HL-60 (cell line): ENCODE data around the gene FRAS1.

Source experiments
- DNase-seq, 2 experiments: peaks; one replicate each; pipeline ENCODE4 v3.0.0-alpha.2; 2010 to 2020; ENCODE audit warnings: low read depth in 1 of 2, low spot score in 1 of 2
- H3K27ac ChIP-seq: fragments of 250-450 bp; sonication (Bioruptor Pico); replicated peaks from 2 replicates; pipeline ENCODE4 v1.5.1; 2020; ENCODE audit warnings: mild to moderate bottlenecking, moderate library complexity
- H3K27me3 ChIP-seq: fragments of 250-450 bp; sonication (Bioruptor Pico); 2 replicates; pipeline ENCODE4 v1.5.1; 2021; ENCODE audit warnings: mild to moderate bottlenecking, moderate library complexity; ENCODE audit not compliant: insufficient read depth, poor library complexity, severe bottlenecking
- H3K4me3 ChIP-seq: replicated peaks from 2 replicates; pipeline ENCODE4 v1.5.1; 2011; ENCODE audit warnings: mild to moderate bottlenecking, control low read depth, low read length; ENCODE audit not compliant: insufficient read depth
- CTCF ChIP-seq: IDR thresholded peaks from one replicate; pipeline ENCODE4 v1.5.1; 2011; ENCODE audit warnings: low read length, control low read depth, inconsistent platforms; ENCODE audit not compliant: insufficient read depth
- GABPA ChIP-seq: IDR thresholded peaks from 2 replicates; pipeline ENCODE4 v1.6.1; 2012; ENCODE audit warnings: low read depth
- POLR2AphosphoS5 ChIP-seq: IDR thresholded peaks from 2 replicates; pipeline ENCODE4 v1.6.1; 2012; ENCODE audit warnings: low read depth
- REST ChIP-seq: IDR thresholded peaks from 2 replicates; pipeline ENCODE4 v1.6.1; 2012; ENCODE audit warnings: low read depth; ENCODE audit not compliant: insufficient replicate concordance
- SPI1 ChIP-seq: IDR thresholded peaks from 2 replicates; pipeline ENCODE4 v1.6.1; 2012; ENCODE audit warnings: low read depth, mild to moderate bottlenecking, borderline replicate concordance

FRAS1 gene

GRCh38 chr4:78038704-78039103 lies 18.4 kb upstream of the FRAS1 start:
- Histone ChIP-seq H3K27ac (no peak overlapping the region), H3K27me3 (no peaks in the 10 kb centered on the region), H3K4me3 (no peak overlapping the region)
- TF ChIP-seq REST (no peak), GABPA (no peak), POLR2AphosphoS5 (no peak), CTCF (no peak), SPI1 (no peak)
- DNase-seq, result no peak

- H3K27ac ChIP-seq, result no peak overlapping the region
- no peak for TF ChIP-seq SPI1
- no peak for TF ChIP-seq GABPA
- H3K4me3 ChIP-seq, result no peak overlapping the region
- DNase-seq, result no peak
- H3K27me3 ChIP-seq, result no peaks in the 10 kb centered on the region
Measured at GRCh38 chr4:78039678-78040077, 17.4 kb upstream of the FRAS1 start.

GRCh38 chr4:78040431-78040830 lies 16.7 kb upstream of the FRAS1 start:
- DNase-seq, result no peak
- TF ChIP-seq GABPA (no peak), POLR2AphosphoS5 (no peak)
- H3K27me3 ChIP-seq, result no peaks in the 10 kb centered on the region
- H3K4me3 ChIP-seq, result no peak overlapping the region
- no peak overlapping the region for H3K27ac ChIP-seq

GRCh38 chr4:78047366-78047765 lies 9.8 kb upstream of the FRAS1 start:
- DNase-seq, result no peak
- Histone ChIP-seq H3K4me3 (no peak overlapping the region), H3K27me3 (peaks cover 12% of the 10 kb centered on the region), H3K27ac (no peak overlapping the region)
- no peak for TF ChIP-seq REST
- TF ChIP-seq SPI1, result no peak
- no peak for TF ChIP-seq CTCF

- Histone ChIP-seq H3K4me3 (0 out of 2 replicates have a peak overlapping the region, but pooled peaks have one; percentile 12), H3K27me3 (peaks cover 47% of the 10 kb centered on the region), H3K27ac (no peak overlapping the region)
- no peak for TF ChIP-seq SPI1
- no peak for TF ChIP-seq POLR2AphosphoS5
- no peak for TF ChIP-seq CTCF
- no peak for TF ChIP-seq REST
- no peak for TF ChIP-seq GABPA
- DNase-seq, result peak in 1 of 2 experiments; percentile 7
Measured at GRCh38 chr4:78056265-78057129, 626 bp upstream of the FRAS1 start.
